T47D (cell line): ENCODE data around the gene MRPL4.
"Not testable (repeated sequence)": the region's sequence is repeated elsewhere in the genome, so short reads cannot be mapped to it uniquely, and the experiment has no call there.

Experiments used
- DNase-seq, 2 experiments: peaks; one replicate each; pipeline versions ENCODE4 v3.0.0 to v3.0.0-alpha.2; 2011 to 2012; ENCODE audit warnings: low read depth in 1 of 2, low spot score in 1 of 2
- JUND ChIP-seq: IDR thresholded peaks from 2 replicates; pipeline ENCODE4 v1.6.1; 2012; ENCODE audit warnings: low read depth
- in situ Hi-C: cut with HindIII; loops from 2 replicates; pipeline ENCODE4 v1.10.0; 2016; ENCODE audit warnings: low sequenced_read_pairs, low pct_unique_long_range_greater_than_20kb

The MRPL4 gene

DNA sequence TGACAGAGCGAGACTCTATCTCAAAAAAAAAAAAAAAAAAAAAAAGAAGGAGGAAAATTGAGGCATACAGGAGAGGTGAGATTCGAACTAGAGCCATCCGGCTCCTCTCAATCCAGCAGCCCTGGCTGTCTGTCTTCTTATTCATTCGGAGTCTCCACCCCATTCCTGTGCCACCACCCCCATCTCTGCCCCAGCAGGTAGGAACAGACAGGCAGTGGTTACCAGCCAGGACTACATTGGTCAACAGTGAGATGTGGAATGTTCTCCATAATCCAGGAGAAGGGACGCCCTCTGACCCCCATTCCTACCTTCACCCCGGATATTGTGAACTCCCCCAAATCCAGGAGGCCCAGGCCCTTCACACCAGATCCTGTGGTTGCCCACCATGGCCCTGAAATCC, 14.3 kb upstream of the MRPL4 start:
- in situ Hi-C loops, result no loop called here
- no peak for TF ChIP-seq JUND
- DNase-seq, result no peak

DNA sequence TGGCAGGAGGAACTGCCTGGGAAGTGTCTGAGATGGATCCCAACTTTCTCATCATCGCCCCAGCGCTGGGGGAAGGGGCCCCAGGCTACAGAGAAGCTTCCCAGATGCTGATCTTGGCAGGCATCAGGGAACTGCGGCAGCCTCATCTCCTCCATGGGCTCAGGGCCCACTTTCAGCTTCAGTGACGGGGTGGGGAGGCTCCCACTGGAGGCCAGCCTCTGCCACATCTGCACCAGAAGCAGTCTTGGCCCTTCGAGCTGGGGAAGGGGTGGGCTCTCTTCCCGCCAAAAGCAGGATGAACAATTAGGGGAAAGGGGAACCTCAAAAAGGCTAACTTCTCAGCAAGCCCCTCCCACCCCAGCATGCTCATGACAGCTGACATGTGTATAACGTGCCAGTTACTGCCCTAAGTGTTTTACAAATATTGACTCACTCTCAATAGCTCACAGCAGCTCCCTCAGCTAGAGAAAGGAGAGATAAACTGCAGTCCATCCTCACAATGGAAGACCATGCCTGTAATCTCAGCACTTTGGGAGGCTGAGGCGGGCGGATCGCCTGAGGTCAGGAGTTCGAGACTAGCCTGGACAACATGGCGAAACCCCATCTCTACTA, 13.7 kb upstream of the MRPL4 start:
- no peak for TF ChIP-seq JUND
- no peak for DNase-seq
- in situ Hi-C loops, result no loop called here

GRCh38 chr19:10241826-10242449, 10.1 kb upstream of the MRPL4 start:
- in situ Hi-C loops, DNase-seq: not testable (repeated sequence)

DNA sequence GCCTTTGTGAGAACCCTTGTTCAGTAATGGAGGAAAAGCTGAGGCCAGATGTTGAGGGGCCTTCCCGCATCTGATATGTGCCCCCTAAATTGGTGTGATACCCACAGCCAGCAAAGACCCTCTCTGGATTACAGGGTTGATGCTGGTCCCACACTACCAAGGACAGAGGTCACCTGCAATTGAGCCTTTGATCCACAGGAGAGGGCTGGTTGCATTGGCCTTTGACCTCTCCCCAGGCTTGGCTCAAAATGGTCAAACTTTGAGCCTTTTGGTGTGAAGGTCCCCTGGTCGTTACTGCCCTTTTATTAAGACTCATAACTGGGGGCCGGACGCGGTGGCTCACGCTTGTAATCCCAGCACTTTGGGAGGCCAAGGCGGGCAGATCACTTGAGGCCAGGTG, 8.4 kb upstream of the MRPL4 start:
- in situ Hi-C loops, result no loop called here
- DNase-seq, result no peak
- no peak for TF ChIP-seq JUND

- DNase-seq, result no peak
- in situ Hi-C loops, result no loop called here
- no peak for TF ChIP-seq JUND
Observed at GRCh38 chr19:10245189-10245939, 6.7 kb upstream of the MRPL4 start.

- TF ChIP-seq JUND, result no peak
- in situ Hi-C loops, result no loop called here
- no peak for DNase-seq
Observed at GRCh38 chr19:10246511-10246910, 5.5 kb upstream of the MRPL4 start.

- DNase-seq, result no peak
- TF ChIP-seq JUND, result no peak
- in situ Hi-C loops, result no loop called here
Observed at GRCh38 chr19:10252707-10253106, 693 bp downstream of the MRPL4 start.

DNA sequence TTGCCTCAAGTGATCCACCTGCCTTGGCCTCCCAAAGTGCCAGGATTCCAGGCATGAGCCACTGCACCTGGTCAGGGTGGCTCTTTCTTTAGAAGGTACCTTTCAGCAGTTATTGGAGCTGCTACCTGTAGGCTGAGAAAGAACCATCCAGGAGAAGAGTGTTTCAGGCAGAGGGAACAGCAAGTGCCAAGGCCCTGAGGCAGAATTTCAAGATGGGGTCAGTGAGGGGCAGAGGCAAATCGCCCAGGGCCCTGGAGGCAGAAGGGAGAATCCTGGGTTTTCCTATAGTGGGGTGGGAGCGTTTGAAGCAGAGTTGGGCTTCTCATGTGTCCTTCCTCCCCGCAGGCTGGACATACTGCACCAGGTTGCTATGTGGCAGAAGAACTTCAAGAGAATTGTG, 2.2 kb downstream of the MRPL4 start:
- DNase-seq, result no peak

DNA sequence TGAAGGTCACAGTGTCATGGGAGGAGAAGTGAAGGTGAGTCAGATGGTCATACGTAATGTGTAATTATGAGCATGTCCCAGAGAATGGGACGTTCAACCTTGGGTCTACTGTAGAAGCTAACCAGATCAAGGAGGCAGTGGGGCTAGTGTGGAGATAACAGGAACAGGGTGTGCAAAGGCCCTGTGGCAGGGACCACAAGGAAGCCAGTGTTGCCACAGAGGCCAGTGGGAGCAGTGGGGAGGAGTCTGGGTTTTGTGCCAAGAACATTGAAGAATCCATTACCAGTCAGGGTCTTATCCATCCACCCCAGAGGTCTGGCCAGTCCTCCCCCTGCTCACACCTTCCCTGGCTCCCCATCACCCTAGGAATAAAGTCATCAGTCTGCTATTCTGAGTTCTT, 3.3 kb downstream of the MRPL4 start:
- TF ChIP-seq JUND, result no peak
- in situ Hi-C loops, result no loop called here

More for the DNA sequence above, 2.2 kb downstream of the MRPL4 start:
- TF ChIP-seq JUND, result no peak
- in situ Hi-C loops, result no loop called here

DNA sequence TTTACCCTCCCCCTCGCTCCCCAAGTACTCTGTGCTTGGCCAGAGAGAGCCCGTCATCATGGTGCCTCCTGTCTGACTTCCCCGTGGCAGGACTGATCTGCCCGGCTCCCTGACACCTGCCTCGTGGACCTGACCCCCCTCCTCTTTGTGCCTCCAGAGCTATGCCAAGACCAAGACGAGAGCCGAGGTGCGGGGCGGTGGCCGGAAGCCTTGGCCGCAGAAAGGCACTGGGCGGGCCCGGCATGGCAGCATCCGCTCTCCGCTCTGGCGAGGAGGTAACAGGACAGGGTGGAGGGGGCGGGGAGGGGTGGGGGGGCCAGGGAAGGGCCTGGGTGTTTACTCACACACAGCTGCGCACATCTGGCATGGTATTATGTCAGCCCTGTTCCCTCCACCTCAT, 4.5 kb downstream of the MRPL4 start:
- in situ Hi-C loops, result no loop called here
- TF ChIP-seq JUND, result no peak
- no peak for DNase-seq

More for the DNA sequence above, 3.3 kb downstream of the MRPL4 start:
- DNase-seq, result no peak

- no peak for DNase-seq
- in situ Hi-C loops, result no loop called here
- TF ChIP-seq JUND, result no peak
Observed at GRCh38 chr19:10256970-10257615, 5.1 kb downstream of the MRPL4 start.

DNA sequence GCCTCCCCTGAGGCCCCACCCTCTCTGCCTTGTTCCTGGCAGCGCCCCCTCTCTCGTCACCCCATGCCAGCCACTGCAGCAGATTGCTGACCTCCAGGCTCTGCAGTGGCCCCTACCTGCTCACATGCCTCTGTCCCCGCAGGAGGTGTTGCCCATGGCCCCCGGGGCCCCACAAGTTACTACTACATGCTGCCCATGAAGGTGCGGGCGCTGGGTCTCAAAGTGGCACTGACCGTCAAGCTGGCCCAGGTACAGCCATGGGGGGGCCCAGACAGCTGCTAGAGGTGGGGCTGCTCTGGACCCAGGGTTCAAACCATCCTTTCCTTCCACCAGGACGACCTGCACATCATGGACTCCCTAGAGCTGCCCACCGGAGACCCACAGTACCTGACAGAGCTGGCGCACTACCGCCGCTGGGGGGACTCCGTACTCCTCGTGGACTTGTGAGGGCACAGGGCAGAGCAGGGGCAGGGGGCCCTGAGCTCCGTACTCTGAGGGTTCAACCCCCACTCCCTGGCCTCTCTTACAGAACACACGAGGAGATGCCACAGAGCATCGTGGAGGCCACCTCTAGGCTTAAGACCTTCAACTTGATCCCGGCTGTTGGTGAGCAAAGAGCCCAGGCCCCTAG, 6.2 kb downstream of the MRPL4 start:
- TF ChIP-seq JUND, result no peak
- in situ Hi-C loops, result no loop called here
- no peak for DNase-seq
